NCI-H774 (cell line): ENCODE data around the gene TAS2R46.
"Not testable (repeated sequence)": the region's sequence is repeated elsewhere in the genome, so short reads cannot be mapped to it uniquely, and the experiment has no call there.

Experiments used
- DNase-seq: peaks from one replicate; lab custom pipeline; 2025; lab: John Stamatoyannopoulos, UW

The TAS2R46 gene

GRCh38 chr12:11062194-11062593 lies at the start of gene TAS2R46:
Gene TAS2R46, minus strand, starts transcription at chr12:11062294. Its CDS starts 0 bp downstream, at chr12:11062294.
- DNase-seq, result not testable (repeated sequence)

GRCh38 chr12:11111213-11111612 lies 49.1 kb upstream of the TAS2R46 start:
- DNase-seq, result not testable (repeated sequence)

- DNase-seq, result no peak
Observed at GRCh38 chr12:11108862-11109261, 46.8 kb upstream of the TAS2R46 start.

- no peak for DNase-seq
Observed at GRCh38 chr12:11107719-11108118, 45.6 kb upstream of the TAS2R46 start.

- DNase-seq, result no peak
Observed at GRCh38 chr12:11106288-11106687, 44.2 kb upstream of the TAS2R46 start.

- DNase-seq, result no peak
Observed at GRCh38 chr12:11105546-11105945, 43.5 kb upstream of the TAS2R46 start.

GRCh38 chr12:11094910-11095309 lies 32.8 kb upstream of the TAS2R46 start:
- not testable (repeated sequence) for DNase-seq

GRCh38 chr12:11092128-11092527 lies 30.0 kb upstream of the TAS2R46 start, which contains the start of gene TAS2R43:
Gene TAS2R43, minus strand, starts transcription at chr12:11092313. Its CDS starts 84 bp downstream, at chr12:11092229.
- DNase-seq, result no peak

- no peak for DNase-seq
Observed at GRCh38 chr12:11089246-11089645, 27.2 kb upstream of the TAS2R46 start.

- no peak for DNase-seq
Observed at GRCh38 chr12:11085419-11085818, 23.3 kb upstream of the TAS2R46 start.

- DNase-seq, result no peak
Observed at GRCh38 chr12:11081987-11082386, 19.9 kb upstream of the TAS2R46 start.

- no peak for DNase-seq
Observed at GRCh38 chr12:11078246-11078645, 16.2 kb upstream of the TAS2R46 start.

GRCh38 chr12:11075642-11076041 lies 13.5 kb upstream of the TAS2R46 start:
- no peak for DNase-seq

GRCh38 chr12:11071414-11071813 lies 9.3 kb upstream of the TAS2R46 start:
- DNase-seq, result no peak

GRCh38 chr12:11070999-11071398 lies 8.9 kb upstream of the TAS2R46 start:
- DNase-seq, result no peak

- DNase-seq, result no peak
Observed at GRCh38 chr12:11069854-11070365, 7.8 kb upstream of the TAS2R46 start.

- no peak for DNase-seq
Observed at GRCh38 chr12:11067514-11067913, 5.4 kb upstream of the TAS2R46 start.

GRCh38 chr12:11059784-11060183 lies 2.3 kb downstream of the TAS2R46 start:
- DNase-seq, result no peak

GRCh38 chr12:11059041-11059440 lies 3.1 kb downstream of the TAS2R46 start:
- no peak for DNase-seq

GRCh38 chr12:11055306-11055705 lies 6.8 kb downstream of the TAS2R46 start:
- no peak for DNase-seq

- not testable (repeated sequence) for DNase-seq
Observed at GRCh38 chr12:11049806-11050531, 12.1 kb downstream of the TAS2R46 start.

- not testable (repeated sequence) for DNase-seq
Observed at GRCh38 chr12:11041366-11041765, 20.7 kb downstream of the TAS2R46 start.

- DNase-seq, result no peak
Observed at GRCh38 chr12:11040162-11040561, 21.9 kb downstream of the TAS2R46 start.

- DNase-seq, result no peak
Observed at GRCh38 chr12:11039171-11039570, 22.9 kb downstream of the TAS2R46 start.
